Left ventricle myocardium superior (tissue), 1 donor: Measurements from ENCODE around the gene DIRAS1. TPM values are rescaled to one million over a fixed set of nuclear protein-coding genes. Genes with fewer than 3 reads are reported as not detected.

Experiments
- total RNA-seq: library from RNA; stranded (reverse); fragmentation: NEBNext Ultra II Directional; extraction: Animal tissue kit (Norgen Biotek cat#: 25700); gene quantifications from one replicate; pipeline ENCODE4 v1.2.1, GENCODE V29; 2021
- donor health status: DM: no; HTN: yes; CAD: no; lungs with severe emphysema.

Gene DIRAS1
- total RNA-seq, 1 donor from 2014 or later: 241 TPM

Other genes with a start within 250 kb of the DIRAS1 start
- 42.3 TPM for gene GADD45B, start 245.2 kb downstream of the DIRAS1 start, total RNA-seq
- gene GNG7, start 18.7 kb downstream of the DIRAS1 start, total RNA-seq: 39.3 TPM
- 26.6 TPM for gene SLC39A3, start 18.6 kb upstream of the DIRAS1 start, total RNA-seq
- 68.7 TPM for gene SGTA, start 61.9 kb upstream of the DIRAS1 start, total RNA-seq
- 59.2 TPM for gene THOP1, start 64.1 kb upstream of the DIRAS1 start, total RNA-seq
- 4.7 TPM for gene ZNF554, start 98.5 kb upstream of the DIRAS1 start, total RNA-seq
- 9.6 TPM for gene ZNF555, start 120.1 kb upstream of the DIRAS1 start, total RNA-seq
- not detected for gene ZNF556, start 146.0 kb upstream of the DIRAS1 start, total RNA-seq
- gene ZNF57, start 179.6 kb upstream of the DIRAS1 start, total RNA-seq: 3.9 TPM
- gene ZNF77, start 223.6 kb upstream of the DIRAS1 start, total RNA-seq: 2.2 TPM